ENCODE results near the gene SLC15A1. TPM values are rescaled to one million over a fixed set of nuclear protein-coding genes. Genes with fewer than 3 reads are reported as not detected.

SLC15A1 gene
- total and polyA plus RNA-seq, 10 donors, result 0.03 TPM; not detected in 8

DNA sequence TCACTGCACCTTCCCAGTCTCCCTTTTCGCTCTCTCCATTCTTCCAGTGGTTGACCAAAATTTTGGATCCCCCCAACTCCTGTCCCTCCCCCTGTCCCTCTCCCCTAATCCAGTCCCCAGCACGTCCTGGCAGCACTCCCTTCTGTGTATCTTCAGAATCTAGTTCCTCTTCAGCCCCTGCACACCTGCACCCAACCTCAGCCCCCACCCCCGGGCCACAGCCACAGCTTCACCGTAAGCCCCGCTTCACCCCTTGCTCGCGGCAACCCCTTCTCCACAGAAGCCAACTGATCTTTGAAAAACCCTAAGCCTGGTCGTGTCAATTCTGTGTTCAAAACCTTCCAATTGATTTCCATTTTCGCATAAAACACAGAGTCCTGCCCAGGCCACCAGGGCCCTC lies 35.5 kb upstream of the SLC15A1 start:
- H3K9me3 ChIP-seq, result no peaks in the 10 kb centered on the region
- TF ChIP-seq POLR2AphosphoS5 (IDR thresholded peaks at IDR 0.05) (no peak), POLR2A (IDR thresholded peaks at IDR 0.05) (no peak)
- TF ChIP-seq, protein P1, sequence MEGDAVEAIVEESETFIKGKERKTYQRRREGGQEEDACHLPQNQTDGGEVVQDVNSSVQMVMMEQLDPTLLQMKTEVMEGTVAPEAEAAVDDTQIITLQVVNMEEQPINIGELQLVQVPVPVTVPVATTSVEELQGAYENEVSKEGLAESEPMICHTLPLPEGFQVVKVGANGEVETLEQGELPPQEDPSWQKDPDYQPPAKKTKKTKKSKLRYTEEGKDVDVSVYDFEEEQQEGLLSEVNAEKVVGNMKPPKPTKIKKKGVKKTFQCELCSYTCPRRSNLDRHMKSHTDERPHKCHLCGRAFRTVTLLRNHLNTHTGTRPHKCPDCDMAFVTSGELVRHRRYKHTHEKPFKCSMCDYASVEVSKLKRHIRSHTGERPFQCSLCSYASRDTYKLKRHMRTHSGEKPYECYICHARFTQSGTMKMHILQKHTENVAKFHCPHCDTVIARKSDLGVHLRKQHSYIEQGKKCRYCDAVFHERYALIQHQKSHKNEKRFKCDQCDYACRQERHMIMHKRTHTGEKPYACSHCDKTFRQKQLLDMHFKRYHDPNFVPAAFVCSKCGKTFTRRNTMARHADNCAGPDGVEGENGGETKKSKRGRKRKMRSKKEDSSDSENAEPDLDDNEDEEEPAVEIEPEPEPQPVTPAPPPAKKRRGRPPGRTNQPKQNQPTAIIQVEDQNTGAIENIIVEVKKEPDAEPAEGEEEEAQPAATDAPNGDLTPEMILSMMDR (IDR thresholded peaks at IDR 0.05 in 8 of 11, conservative IDR thresholded peaks at IDR 0.05 in 3 of 11), result no peak
- no peak overlapping the region for H3K27ac ChIP-seq
- DNase-seq, result no peak
- intact Hi-C loops (cut with DNase I; ENCODE audit: low total_unique reads), result no loop called here
- H3K4me3 ChIP-seq, result no peak overlapping the region
- 56 to 71% (median 71%) methylated on average over 9 of the region's 9 CpGs for WGBS, 5 donors
- H3K36me3 ChIP-seq, result peaks cover 0 to 11% (median 0%) of the 10 kb centered on the region in 6 donors
- peaks cover 0 to 13% (median 0%) of the 10 kb centered on the region in 7 donors for H3K27me3 ChIP-seq (replicated peaks in 1 of 7)
- H3K4me1 ChIP-seq, result no peaks in the 10 kb centered on the region

DNA sequence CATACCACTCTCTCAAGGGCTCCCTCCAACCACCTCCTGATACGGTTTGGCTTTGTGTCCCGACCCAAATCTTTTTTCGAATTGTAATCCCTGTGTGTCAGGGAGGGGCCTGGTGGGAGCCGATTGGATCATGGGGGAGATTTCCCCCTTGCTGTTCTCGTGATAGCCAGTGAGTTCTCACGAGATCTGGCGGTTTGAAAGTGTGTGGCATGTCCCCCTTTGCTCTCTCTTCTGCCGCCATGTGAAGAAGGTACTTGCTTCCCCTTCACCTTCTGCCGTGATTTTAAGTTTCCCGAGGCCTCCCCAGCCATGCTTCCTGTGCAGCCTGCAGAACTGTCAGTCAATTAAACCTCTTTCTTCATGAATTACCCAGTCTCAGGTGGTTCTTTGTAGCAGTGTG lies 34.7 kb upstream of the SLC15A1 start:
- no peak for DNase-seq
- Histone ChIP-seq H3K36me3 (peaks cover 0 to 3% (median 0%) of the 10 kb centered on the region in 6 donors), H3K27ac (no peak overlapping the region), H3K9me3 (no peaks in the 10 kb centered on the region), H3K4me3 (no peak overlapping the region), H3K27me3 (replicated peaks in 1 of 7) (peaks cover 0 to 13% (median 0%) of the 10 kb centered on the region in 7 donors), H3K4me1 (no peaks in the 10 kb centered on the region)
- intact Hi-C loops (cut with DNase I; ENCODE audit: low total_unique reads), result no loop called here
- no peak for TF ChIP-seq POLR2A (IDR thresholded peaks at IDR 0.05)
- TF ChIP-seq, protein P1 (IDR thresholded peaks at IDR 0.05 in 8 of 11, conservative IDR thresholded peaks at IDR 0.05 in 3 of 11), result no peak
- no peak for TF ChIP-seq POLR2AphosphoS5 (IDR thresholded peaks at IDR 0.05)
- 72 to 82% (median 76%) methylated on average over 10 of the region's 10 CpGs for WGBS, 5 donors

DNA sequence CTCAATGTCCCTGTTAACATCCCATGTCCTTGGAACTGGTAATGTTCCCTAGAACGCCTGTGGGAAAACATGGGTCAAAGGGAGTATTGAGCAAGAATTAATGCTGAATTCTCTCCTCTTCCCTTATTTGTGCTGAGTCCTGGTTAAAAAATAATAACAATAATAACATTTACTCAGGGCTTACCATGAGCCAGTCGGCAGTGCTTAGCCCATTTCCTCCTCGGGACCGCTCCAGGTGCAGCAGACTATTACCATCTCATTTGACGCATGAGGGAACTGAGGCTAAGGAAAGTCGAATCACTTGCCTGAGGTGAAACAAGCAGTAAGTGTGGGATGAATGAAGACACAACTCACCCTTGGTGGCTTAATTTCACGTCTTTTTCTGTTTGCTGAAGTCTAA lies 33.6 kb upstream of the SLC15A1 start:
- no peaks in the 10 kb centered on the region for H3K4me1 ChIP-seq
- H3K4me3 ChIP-seq, result no peak overlapping the region
- H3K27ac ChIP-seq, result no peak overlapping the region
- WGBS, 5 donors, result 74 to 85% (median 84%) methylated on average over 7 of the region's 7 CpGs
- no peaks in the 10 kb centered on the region for H3K36me3 ChIP-seq
- H3K9me3 ChIP-seq, result no peaks in the 10 kb centered on the region
- no peak for TF ChIP-seq POLR2A (IDR thresholded peaks at IDR 0.05)
- no peak for TF ChIP-seq POLR2AphosphoS5 (IDR thresholded peaks at IDR 0.05)
- TF ChIP-seq, protein P1 (IDR thresholded peaks at IDR 0.05 in 8 of 11, conservative IDR thresholded peaks at IDR 0.05 in 3 of 11), result no peak
- H3K27me3 ChIP-seq (replicated peaks in 1 of 7), result peaks cover 0 to 23% (median 0%) of the 10 kb centered on the region in 7 donors
- DNase-seq, result no peak
- intact Hi-C loops (cut with DNase I; ENCODE audit: low total_unique reads), result no loop called here

DNA sequence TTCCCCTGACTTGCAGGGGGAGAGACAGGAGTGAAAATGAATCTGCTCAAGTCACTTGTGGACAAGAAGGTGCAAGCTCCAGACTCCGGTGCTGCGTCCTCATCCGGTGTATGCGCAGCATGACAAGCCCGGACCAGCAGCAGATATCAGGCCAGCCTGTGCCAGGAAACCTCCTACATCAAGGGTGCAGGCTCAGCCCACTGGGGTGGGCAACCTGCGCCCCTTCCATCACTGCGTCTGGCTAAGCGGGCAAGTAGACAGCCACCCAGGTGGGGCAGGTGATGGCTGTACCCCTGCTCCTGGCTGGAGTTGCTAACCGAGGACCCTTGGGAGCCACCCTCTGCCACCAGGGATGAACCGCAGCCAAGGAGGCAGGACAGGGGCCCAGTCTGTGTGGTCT lies 32.9 kb upstream of the SLC15A1 start:
- TF ChIP-seq POLR2AphosphoS5 (IDR thresholded peaks at IDR 0.05) (no peak), POLR2A (IDR thresholded peaks at IDR 0.05) (no peak)
- TF ChIP-seq, protein P1 (IDR thresholded peaks at IDR 0.05 in 8 of 11, conservative IDR thresholded peaks at IDR 0.05 in 3 of 11), result no peak
- Histone ChIP-seq H3K9me3 (no peaks in the 10 kb centered on the region), H3K36me3 (no peaks in the 10 kb centered on the region), H3K27me3 (replicated peaks in 1 of 7) (peaks cover 0 to 23% (median 0%) of the 10 kb centered on the region in 7 donors), H3K27ac (no peak overlapping the region), H3K4me3 (no peak overlapping the region), H3K4me1 (no peaks in the 10 kb centered on the region)
- 87 to 95% (median 90%) methylated on average over 7 to 10 of the region's 10 CpGs for WGBS, 5 donors
- intact Hi-C loops (cut with DNase I; ENCODE audit: low total_unique reads), result no loop called here
- no peak for DNase-seq
